Adrenal gland (tissue), 5 donors: ENCODE data around the gene KRT15.

Experiments used
- CTCF ChIP-seq, 6 experiments: fragments of 450-650 bp in 4 of 6; fragments of 200-600 bp in 2 of 6; sonication (generic) in 1 of 6; IDR thresholded peaks; 1 replicate in 5 of 6; 2 replicates in 1 of 6; pipeline versions ENCODE4 v1.5.1 to v1.8.0; 2016 to 2021; ENCODE audit warnings: antibody characterized with exemption in 6 of 6, mild to moderate bottlenecking in 2 of 6, moderate library complexity in 1 of 6
- POLR2A ChIP-seq, 2 donors: fragments of 450-650 bp; IDR thresholded peaks; one replicate each; pipeline ENCODE4 v1.6.1; 2017; ENCODE audit warnings: antibody characterized with exemption in 2 of 2, mild to moderate bottlenecking in 2 of 2, moderate library complexity in 1 of 2
- donor health status: DM: no; HTN: no; CAD: no.

GRCh38 chr17:41491476-41491875, 27.2 kb downstream of the KRT15 start:
- TF ChIP-seq CTCF (IDR thresholded peaks at IDR 0.05), result no peak
- no peak for TF ChIP-seq POLR2A (IDR thresholded peaks at IDR 0.05)
